Pancreas (tissue), 10 donors: ENCODE results near the gene IGSF11. TPM values are rescaled to one million over a fixed set of nuclear protein-coding genes. Genes with fewer than 3 reads are reported as not detected.

Source experiments
- ATAC-seq, 4 donors: fragments of 200-7000 bp; cut with Tn5 transposase; one replicate each; pipeline versions ENCODE4 v1.8.0 to v1.9.1; 2020; ENCODE audit warnings: mild to moderate bottlenecking in 4 of 4, moderate library complexity in 4 of 4
- DNase-seq, 6 donors: peaks; one replicate each; pipeline ENCODE4 v3.0.0-alpha.2; 2020
- FAIRE-seq: peaks from 2 replicates; lab custom pipeline; 2012; peaks lifted over from hg19 to GRCh38; lab: Jason Lieb, UNC
- H3K27ac ChIP-seq, 4 donors: fragments of 200-600 bp; sonication (generic); 1 replicate in 3 of 4; 2 replicates in 1 of 4; pipeline versions ENCODE4 v1.5.0 to v1.8.0; 2020
- H3K27me3 ChIP-seq, 4 donors: fragments of 200-600 bp; one replicate each; pipeline ENCODE4 v1.8.0; 2021
- H3K36me3 ChIP-seq, 3 donors: fragments of 200-600 bp; sonication (generic) in 1 of 3; one replicate each; pipeline versions ENCODE4 v1.5.0 to v1.8.0; 2020 to 2021
- H3K4me1 ChIP-seq, 3 donors: fragments of 200-600 bp; one replicate each; pipeline ENCODE4 v1.8.0; 2021
- H3K4me3 ChIP-seq, 4 donors: fragments of 200-600 bp; sonication (generic) in 2 of 4; one replicate each; pipeline versions ENCODE4 v1.5.0 to v1.8.0; 2020 to 2021
- H3K9me3 ChIP-seq, 4 donors: fragments of 200-600 bp; one replicate each; pipeline ENCODE4 v1.8.0; 2021
- CTCF ChIP-seq, 4 donors: fragments of 200-600 bp; sonication (generic) in 3 of 4; IDR thresholded peaks; one replicate each; pipeline versions ENCODE4 v1.5.0 to v1.8.0; 2021; ENCODE audit warnings: antibody characterized with exemption in 4 of 4
- WGBS, 2 donors: extraction: QIAGEN DNeasy Blood & Tissue Kit; methylation state at CpG; one replicate each; pipeline ENCODE4 v1.1.7; 2013; 5-methylcytosine and 5-hydroxymethylcytosine counted together
- intact Hi-C, 3 donors: fragments of 100-400 bp; cut with DNase I; formaldehyde crosslinking; loops; one replicate each; pipeline versions ENCODE4 v1.11.1 to v1.14.2; 2022
- polyA plus RNA-seq, 2 donors: library from polyadenylated mRNA; stranded (reverse); fragments of 200-250 nt; gene quantifications; one replicate each; pipeline ENCODE4 v1.2.3, GENCODE V29; 2013
- total RNA-seq, 6 donors: library from RNA; stranded (reverse); fragmentation: NEBNext Ultra II Directional in 4 of 6; extraction: Animal tissue kit (Norgen Biotek cat#: 25700) in 4 of 6; gene quantifications; one replicate each; pipeline versions ENCODE4 v1.2.1 to v1.2.4, GENCODE V29; 2021 to 2023
- donor health status: healthy with polysubstance abuse.
- donor health status: DM: no; HTN: no; CAD: no; lungs with moderate emphysema.
- donor health status: DM: no; HTN: no; CAD: no.
- donor health status: control.
- donor health status: control.
- donor health status: Bipolar disorder and iron deficiency.
- donor health status: DM: yes; HTN: yes; CAD: no.
- donor health status: DM: no; HTN: no; CAD: no.
- donor health status: DM: no; HTN: no; CAD: no.
- donor health status: DM: yes; HTN: yes; CAD: no.

The IGSF11 gene
- total and polyA plus RNA-seq, 8 donors, result 1.5 to 6.4 (median 3.3) TPM

- H3K27ac ChIP-seq, result peak overlapping the region; percentile 72 to 85 (median 75)
- H3K4me1 ChIP-seq, result peaks cover 0 to 4% (median 0%) of the 10 kb centered on the region in 3 donors
- H3K4me3 ChIP-seq, result peak overlapping the region; percentile 47 to 77 (median 61)
- ATAC-seq (no peak), FAIRE-seq (no peak), DNase-seq (no peak)
- no peak for TF ChIP-seq CTCF (IDR thresholded peaks at IDR 0.05)
- no peaks in the 10 kb centered on the region for H3K9me3 ChIP-seq
- intact Hi-C loops, result loop anchor here in 1 of 3 donors (10.0 kb wide), 1 partner anchor 149 kb away; no protein-coding TSS in a partner anchor
- H3K27me3 ChIP-seq, result peaks cover 0 to 5% (median 0%) of the 10 kb centered on the region in 4 donors
- H3K36me3 ChIP-seq, result no peaks in the 10 kb centered on the region
- 31 to 34% methylated on average over 14 of the region's 14 CpGs for WGBS, 2 donors
Observed at GRCh38 chr3:119033393-119034255, 1.0 kb downstream of the IGSF11 start.

- Histone ChIP-seq H3K27ac (no peak overlapping the region), H3K4me1 (no peaks in the 10 kb centered on the region), H3K27me3 (no peaks in the 10 kb centered on the region), H3K9me3 (no peaks in the 10 kb centered on the region), H3K36me3 (no peaks in the 10 kb centered on the region), H3K4me3 (no peak overlapping the region)
- FAIRE-seq (no peak), ATAC-seq (no peak), DNase-seq (no peak)
- 88 to 93% methylated on average over 3 of the region's 3 CpGs for WGBS, 2 donors
- TF ChIP-seq CTCF (IDR thresholded peaks at IDR 0.05), result no peak
- intact Hi-C loops, result no loop called here
Observed at GRCh38 chr3:119025171-119025795, 9.4 kb downstream of the IGSF11 start.

- peak in 1 of 4 donors; percentile 50 for ATAC-seq
- no peak for TF ChIP-seq CTCF (IDR thresholded peaks at IDR 0.05)
- no peaks in the 10 kb centered on the region for H3K27me3 ChIP-seq
- no peak overlapping the region for H3K27ac ChIP-seq
- no peak overlapping the region for H3K4me3 ChIP-seq
- H3K9me3 ChIP-seq, result no peaks in the 10 kb centered on the region
- WGBS, 2 donors, result 52 to 55% methylated on average over 4 of the region's 4 CpGs
- no peak for FAIRE-seq
- H3K4me1 ChIP-seq, result no peaks in the 10 kb centered on the region
- intact Hi-C loops, result no loop called here
- no peaks in the 10 kb centered on the region for H3K36me3 ChIP-seq
- DNase-seq, result no peak
Observed at GRCh38 chr3:119019767-119020518, 14.7 kb downstream of the IGSF11 start.

- no peak overlapping the region for H3K4me3 ChIP-seq
- ATAC-seq (no peak), FAIRE-seq (no peak), DNase-seq (no peak)
- intact Hi-C loops, result no loop called here
- H3K9me3 ChIP-seq, result no peaks in the 10 kb centered on the region
- H3K36me3 ChIP-seq, result no peaks in the 10 kb centered on the region
- no peak for TF ChIP-seq CTCF (IDR thresholded peaks at IDR 0.05)
- H3K27me3 ChIP-seq, result no peaks in the 10 kb centered on the region
- H3K27ac ChIP-seq, result no peak overlapping the region
- 94 to 98% methylated on average over 1 of the region's 1 CpG for WGBS, 2 donors
- H3K4me1 ChIP-seq, result no peaks in the 10 kb centered on the region
Observed at GRCh38 chr3:119018690-119019463, 15.8 kb downstream of the IGSF11 start.
